ENCODE results near the gene PSME1.

Gene PSME1

GRCh38 chr14:24135834-24136683 lies at the start of gene PSME1:
PSME1 (plus strand) TSS chr14:24136194; CDS start chr14:24136263, 69 bp downstream.
- peak; percentile 89 to 95 (median 89) for DNase-seq (ENCODE audit: low read depth in 3 of 3)

DNA sequence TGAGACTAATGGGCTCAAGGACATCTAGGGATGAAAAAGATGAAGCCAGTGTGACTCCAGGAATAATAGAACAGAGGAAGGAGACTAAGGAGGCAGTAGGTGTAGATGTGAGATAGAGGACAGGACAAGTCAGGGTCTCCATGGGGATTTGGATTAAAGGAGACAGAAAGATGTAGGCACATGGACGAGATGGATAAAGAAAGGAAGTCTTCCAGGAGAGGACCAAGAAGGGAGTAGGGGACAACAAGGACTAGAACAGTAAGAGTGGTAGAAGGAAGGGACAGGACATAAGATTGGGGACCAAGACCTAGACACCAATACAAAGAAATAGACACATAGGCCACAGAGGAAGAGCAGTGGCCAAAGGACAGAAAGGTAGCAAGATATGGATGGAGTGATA lies 49.0 kb upstream of the PSME1 start:
- DNase-seq (ENCODE audit: low read depth in 3 of 3), result no peak

GRCh38 chr14:24088095-24088494 lies 47.9 kb upstream of the PSME1 start:
- DNase-seq (ENCODE audit: low read depth in 3 of 3), result no peak

GRCh38 chr14:24089890-24090289 lies 46.1 kb upstream of the PSME1 start:
- no peak for DNase-seq (ENCODE audit: low read depth in 3 of 3)

DNA sequence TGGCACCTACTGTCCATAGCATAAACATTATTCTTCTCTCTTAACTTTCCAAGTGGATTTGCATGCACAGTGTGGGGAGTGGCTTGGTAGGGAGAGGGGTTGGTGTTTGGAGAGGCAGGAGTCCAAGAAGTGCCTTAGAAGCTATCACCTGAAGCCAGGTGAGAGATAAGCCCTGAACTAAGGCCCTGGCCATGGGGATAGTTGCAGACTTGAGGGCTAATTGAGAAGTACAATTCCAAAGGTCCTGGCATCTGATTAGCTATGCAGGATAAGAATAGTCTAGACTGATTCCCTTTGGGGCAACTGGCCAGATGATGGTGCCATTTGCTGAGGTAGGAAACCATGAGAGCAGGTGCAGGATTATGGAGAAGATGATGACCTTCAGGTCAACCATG lies 43.9 kb upstream of the PSME1 start:
- no peak for DNase-seq (ENCODE audit: low read depth in 3 of 3)

GRCh38 chr14:24092505-24093206 lies 43.3 kb upstream of the PSME1 start:
- DNase-seq (ENCODE audit: low read depth in 3 of 3), result no peak

DNA sequence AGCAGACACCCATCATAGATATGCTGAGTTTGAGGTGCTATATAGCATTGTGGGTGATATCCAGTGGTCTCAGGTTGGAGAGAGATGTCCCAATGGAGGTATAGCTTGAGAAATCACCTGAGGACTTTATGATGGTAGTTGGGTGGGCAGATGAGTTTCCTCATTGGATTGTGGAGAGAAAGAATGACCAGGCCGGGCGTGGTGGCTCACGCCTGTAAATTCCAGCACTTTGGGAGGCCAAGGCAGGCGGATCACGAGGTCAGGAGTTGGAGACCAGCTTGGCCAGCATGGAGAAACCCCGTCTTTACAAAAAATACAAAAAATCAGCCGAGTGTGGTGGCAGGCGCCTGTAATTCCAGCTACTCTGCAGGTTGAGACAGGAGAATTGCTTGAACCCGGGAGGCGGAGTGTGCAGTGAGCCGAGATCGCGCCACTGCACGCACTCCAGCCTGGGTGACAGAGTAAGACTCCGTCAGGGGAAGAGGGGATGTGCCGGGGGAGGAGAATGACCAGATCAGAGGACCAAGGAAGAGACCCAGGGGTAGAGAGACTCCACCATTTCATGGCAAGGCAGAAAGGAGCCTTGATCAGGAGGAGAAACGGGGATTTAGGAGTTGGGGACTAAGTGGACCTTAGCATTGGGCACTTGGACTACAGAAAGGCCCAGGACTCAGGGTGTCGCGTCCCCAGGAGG lies 42.6 kb upstream of the PSME1 start:
- DNase-seq (ENCODE audit: low read depth in 3 of 3), result no peak

GRCh38 chr14:24093901-24094840 lies 41.8 kb upstream of the PSME1 start, which contains the start of gene PCK2:
PCK2 (plus strand) TSS chr14:24094311; CDS start chr14:24094406, 95 bp downstream.
- DNase-seq (ENCODE audit: low read depth in 3 of 3), result peak; percentile 74 to 91 (median 85)

DNA sequence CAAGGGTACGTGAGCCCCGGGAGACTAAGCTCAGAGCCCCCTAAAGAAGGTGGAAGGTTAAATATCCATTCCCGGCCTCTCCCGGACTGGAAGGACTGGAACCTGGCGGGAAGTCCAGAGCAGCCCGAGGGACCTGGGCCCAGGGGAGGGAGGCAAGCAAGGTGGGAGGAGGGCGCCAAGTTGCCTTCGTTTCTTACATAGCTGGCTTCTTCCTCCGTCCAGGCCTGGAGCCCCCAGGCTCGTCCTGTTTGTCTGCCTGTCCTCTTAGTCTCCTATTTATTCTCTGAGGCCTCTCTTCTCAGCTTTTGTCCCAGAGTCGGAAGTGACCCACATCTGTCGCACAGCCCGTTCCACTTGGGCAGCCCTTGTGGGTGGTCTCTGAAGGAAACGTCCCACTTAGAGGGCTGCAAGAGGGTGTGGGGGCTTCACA lies 41.1 kb upstream of the PSME1 start:
- DNase-seq (ENCODE audit: low read depth in 3 of 3), result no peak

GRCh38 chr14:24095271-24096068 lies 40.5 kb upstream of the PSME1 start:
- peak; percentile 52 to 64 (median 59) for DNase-seq (ENCODE audit: low read depth in 3 of 3)

DNA sequence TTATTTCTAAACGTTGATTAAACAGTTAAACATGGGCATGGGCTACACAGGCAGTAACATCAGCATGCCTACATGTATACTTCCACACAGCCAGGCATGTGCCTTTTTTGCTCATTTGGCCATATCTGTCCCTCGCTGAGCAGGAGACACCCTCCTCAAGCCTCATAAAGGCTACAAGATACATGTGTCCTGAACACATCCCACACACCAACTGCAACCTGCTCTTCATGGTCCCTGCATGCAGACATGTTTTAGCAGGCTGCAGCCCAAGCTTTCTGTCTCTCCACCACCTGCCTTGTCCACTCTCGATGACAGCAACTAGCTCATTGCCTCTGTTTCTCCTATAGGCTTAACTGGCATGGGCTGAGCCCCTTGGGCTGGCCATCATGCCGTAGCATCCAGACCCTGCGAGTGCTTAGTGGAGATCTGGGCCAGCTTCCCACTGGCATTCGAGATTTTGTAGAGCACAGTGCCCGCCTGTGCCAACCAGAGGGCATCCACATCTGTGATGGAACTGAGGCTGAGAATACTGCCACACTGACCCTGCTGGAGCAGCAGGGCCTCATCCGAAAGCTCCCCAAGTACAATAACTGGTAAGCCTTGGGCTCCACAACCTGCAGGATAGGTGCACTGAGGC lies 39.3 kb upstream of the PSME1 start:
- DNase-seq (ENCODE audit: low read depth in 3 of 3), result no peak

- no peak for DNase-seq (ENCODE audit: low read depth in 3 of 3)
Observed at GRCh38 chr14:24098229-24098926, 37.6 kb upstream of the PSME1 start.

GRCh38 chr14:24098927-24099813 lies 36.8 kb upstream of the PSME1 start:
- DNase-seq (ENCODE audit: low read depth in 3 of 3), result no peak

GRCh38 chr14:24100197-24100981 lies 35.6 kb upstream of the PSME1 start:
- DNase-seq (ENCODE audit: low read depth in 3 of 3), result no peak

- DNase-seq (ENCODE audit: low read depth in 3 of 3), result no peak
Observed at GRCh38 chr14:24100982-24101494, 35.0 kb upstream of the PSME1 start.

- DNase-seq (ENCODE audit: low read depth in 3 of 3), result no peak
Observed at GRCh38 chr14:24102357-24103048, 33.5 kb upstream of the PSME1 start.

DNA sequence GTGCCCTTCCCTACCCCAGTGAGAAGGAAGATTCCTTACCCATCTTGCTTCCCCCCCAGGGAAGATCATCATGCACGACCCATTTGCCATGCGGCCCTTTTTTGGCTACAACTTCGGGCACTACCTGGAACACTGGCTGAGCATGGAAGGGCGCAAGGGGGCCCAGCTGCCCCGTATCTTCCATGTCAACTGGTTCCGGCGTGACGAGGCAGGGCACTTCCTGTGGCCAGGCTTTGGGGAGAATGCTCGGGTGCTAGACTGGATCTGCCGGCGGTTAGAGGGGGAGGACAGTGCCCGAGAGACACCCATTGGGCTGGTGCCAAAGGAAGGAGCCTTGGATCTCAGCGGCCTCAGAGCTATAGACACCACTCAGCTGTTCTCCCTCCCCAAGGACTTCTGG lies 32.5 kb upstream of the PSME1 start:
- DNase-seq (ENCODE audit: low read depth in 3 of 3), result no peak
